NT2/D1 (cell line): Measurements from ENCODE around the gene SMAD6.

Source experiments
- SUZ12 ChIP-seq: IDR thresholded peaks from 2 replicates; pipeline ENCODE4 v1.6.1; 2011; ENCODE audit not compliant: insufficient read length, insufficient read depth; ENCODE audit errors: extremely low read depth
- YY1 ChIP-seq: IDR thresholded peaks from 2 replicates; pipeline ENCODE4 v1.6.1; 2011; ENCODE audit not compliant: insufficient read length, insufficient read depth
- ZNF274 ChIP-seq: IDR thresholded peaks from 2 replicates; pipeline ENCODE4 v1.6.1; 2011; ENCODE audit warnings: mild to moderate bottlenecking, low read depth, low read length

DNA sequence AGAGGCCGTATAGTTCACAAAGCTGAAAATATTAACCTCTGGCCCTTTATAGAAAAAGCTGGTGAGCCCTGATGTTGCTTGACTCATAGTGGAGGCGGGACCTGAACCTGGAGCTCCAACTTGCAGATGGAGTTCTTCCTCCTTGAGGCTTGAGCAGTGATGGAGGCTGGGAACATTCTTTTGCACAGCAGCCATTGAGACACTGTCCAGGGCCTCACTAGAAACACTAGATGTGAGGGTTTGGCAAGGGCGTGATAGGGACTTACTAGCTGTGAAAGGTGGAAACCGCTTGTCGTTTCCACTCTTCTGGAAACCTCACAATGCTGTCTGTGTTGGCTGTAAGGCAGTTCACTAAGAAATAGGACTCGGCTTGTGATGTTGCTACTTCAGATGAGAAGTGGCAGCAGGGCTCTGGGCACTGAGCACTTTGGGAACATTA lies 12.5 kb downstream of the SMAD6 start:
- TF ChIP-seq YY1 (no peak), ZNF274 (no peak), SUZ12 (no peak)
